NCI-H446 treated with DMSO at 0.1 percent for 48 hours (cell line): Measurements from ENCODE around the gene EXOC6B.
A peak's percentile ranks its signal among the peaks of the same experiment; 100 is the strongest.
"Not testable (repeated sequence)": the region's sequence is repeated elsewhere in the genome, so short reads cannot be mapped to it uniquely, and the experiment has no call there.

Source experiments
- DNase-seq: peaks from one replicate; lab custom pipeline; 2025; lab: John Stamatoyannopoulos, UW

Gene EXOC6B

DNA sequence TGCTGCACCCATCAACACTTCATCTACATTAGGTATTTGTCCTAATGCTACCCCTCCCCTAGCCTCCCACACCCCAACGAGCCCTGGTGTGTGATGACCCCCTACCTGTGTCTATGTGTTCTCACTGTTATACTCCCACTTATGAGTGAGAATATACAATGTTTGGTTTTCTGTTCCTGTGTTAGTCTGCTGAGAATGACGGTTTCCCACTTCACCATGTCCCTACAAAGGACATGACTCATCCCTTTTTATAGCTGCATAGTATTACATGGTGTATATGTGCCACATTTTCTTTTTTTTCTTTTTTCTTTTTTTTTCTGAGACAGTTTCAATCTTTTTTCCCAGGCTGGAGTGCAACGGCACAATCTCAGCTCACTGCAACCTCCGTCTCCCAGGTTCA lies 394.1 kb downstream of the EXOC6B start:
- no peak for DNase-seq

DNA sequence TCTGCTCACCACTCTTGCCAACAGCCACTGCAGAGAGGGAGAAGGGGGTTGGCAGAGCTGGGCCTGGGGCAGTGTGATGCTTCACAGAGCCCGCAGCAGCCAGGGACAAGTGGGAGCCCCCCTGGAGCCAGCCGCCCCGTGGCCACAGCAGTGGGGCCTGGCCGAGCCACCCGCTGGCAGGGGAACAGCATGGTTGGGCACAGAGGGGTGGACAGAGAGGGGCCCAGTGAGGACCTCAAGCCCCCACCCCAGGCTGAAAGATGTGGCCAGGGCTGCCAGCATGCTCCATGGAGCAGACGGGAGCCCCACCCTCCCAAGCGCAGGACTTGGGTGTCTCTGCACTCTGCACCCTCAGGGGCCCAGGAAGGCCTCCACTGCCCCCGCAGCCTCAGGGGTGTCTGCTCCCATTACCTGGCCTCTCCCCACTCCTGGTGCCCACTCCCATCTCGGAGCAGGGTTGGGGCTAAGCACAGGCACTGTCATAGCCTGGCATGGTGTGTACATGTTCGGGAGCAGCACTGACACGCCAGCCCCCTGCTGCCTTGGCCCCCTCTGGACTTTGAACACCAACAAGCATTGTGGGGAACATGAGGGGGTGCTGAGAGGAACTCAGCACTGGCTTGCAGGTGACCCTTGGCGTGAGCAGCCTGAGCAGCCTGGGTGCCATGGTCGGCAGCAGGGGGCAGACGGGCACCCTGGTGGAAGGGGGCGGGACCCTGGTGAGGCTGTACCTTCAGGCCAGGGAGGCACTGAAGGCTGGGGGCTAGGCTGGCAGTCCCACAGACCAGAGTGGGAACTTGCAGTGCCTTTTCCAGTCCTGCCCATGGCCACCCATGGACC lies 398.6 kb downstream of the EXOC6B start:
- no peak for DNase-seq

DNA sequence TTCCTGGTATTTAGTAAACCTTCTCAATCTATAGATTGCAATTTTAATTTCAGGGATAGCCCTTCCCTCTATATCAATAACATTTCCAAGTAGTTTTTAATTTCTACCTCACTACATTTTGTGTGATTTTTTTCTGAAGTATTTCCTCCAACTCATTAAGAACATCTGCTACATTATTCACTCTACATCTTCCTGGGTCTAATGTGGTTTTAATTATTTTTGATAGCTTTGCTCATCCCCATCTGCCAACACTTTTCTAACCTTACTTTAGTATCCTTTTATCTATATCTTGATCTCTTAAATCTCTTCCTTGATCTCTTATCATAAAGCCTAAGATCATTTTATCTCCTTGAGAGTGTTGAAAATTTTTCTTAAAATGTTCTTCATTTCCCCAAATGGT lies 399.8 kb downstream of the EXOC6B start:
- DNase-seq: no peak

DNA sequence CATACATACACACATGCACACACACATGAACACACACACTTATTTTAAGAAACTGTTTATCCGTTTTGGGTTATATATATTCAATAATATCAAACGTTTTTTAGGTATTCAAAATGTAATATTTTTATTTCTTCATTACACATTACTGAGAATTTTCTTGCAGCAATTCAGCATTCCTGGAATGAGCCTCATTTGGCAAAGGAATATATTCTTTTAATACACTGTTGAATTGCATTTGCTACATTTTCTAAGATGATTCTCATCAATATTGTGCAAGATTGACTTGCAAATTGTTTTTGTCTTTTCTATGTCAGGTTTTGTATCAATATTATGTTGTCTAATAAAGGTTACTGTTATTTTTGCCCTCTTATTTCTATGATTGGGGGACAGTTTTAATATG lies 402.1 kb downstream of the EXOC6B start:
- no peak for DNase-seq

DNA sequence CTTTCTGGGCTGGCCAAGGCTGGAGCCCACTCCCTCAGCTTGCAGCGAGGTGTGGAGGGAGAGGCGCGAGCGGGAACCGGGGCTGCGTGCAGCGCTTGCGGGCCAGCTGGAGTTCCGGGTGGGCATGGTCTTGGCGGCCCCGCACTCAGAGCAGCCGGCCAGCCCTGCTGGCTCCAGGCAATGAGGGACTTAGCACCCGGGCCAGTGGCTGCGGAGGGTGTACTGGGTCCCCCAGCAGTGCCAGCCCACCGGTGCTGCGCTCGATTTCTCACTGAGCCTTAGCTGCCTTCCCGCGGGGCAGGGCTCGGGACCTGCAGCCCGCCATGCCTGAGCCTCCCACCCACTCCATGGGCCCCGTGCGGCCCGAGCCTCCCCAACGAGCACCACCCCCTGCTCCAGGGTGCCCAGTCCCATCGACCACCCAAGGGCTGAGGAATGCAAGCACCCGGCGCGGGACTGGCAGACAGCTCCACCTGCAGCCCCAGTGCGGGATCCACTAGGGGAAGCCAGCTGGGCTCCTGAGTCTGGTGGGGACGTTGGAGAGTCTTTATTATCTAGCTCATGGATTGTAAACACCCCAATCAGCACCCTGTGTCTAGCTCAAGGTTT lies 404.0 kb downstream of the EXOC6B start:
- not testable (repeated sequence) for DNase-seq

DNA sequence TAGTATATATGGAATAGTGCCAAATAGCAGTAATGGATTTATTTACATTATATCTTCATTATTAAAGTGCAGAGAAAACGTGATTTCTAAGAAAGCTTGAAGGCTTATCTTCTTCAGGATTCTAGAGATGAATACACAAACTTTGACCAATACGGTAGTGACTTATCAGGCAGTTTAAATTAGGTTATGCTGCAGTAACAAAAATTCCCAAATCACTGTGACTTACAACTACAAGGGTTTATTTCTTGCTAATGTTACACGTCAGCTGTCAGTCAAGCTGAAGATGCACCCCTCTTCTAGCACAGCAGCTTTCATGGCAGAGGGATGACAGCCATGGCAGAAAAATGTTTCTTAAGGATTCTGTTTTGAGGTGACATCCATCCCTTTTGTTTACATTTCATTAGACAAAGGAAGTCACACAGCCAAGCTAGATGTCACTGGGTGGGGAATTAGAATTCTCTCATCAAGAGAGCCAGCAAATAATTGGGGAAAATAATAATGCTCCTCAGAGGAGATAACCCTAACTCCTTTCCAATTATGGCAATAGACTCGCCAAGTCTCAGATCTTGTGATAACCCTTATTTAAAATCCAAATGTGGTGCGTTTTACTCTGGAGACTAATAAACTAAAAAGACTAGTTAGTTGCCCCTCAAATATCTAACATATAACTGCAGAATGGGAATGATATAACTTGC lies 409.9 kb downstream of the EXOC6B start:
- DNase-seq: no peak

DNA sequence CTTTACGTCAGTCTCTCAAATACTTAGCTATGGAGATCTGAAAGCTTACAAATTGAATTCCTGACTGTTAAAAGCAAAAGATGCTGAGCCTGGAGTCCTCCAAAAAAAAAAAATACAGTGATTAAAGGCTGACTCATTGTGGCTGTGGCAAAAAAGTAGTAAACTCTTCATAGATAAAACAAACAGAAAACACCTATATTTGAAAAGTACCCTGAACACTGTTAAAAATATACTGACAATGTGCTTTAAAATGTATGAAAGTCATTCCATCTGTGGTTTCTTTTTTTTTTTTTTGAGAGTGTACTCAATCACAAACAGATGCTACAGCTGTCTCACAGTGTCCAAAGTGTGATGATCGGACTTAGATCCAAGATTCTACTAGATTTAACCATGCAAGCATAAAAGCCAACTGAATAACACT lies 410.6 kb downstream of the EXOC6B start:
- peak; percentile 20 for DNase-seq

DNA sequence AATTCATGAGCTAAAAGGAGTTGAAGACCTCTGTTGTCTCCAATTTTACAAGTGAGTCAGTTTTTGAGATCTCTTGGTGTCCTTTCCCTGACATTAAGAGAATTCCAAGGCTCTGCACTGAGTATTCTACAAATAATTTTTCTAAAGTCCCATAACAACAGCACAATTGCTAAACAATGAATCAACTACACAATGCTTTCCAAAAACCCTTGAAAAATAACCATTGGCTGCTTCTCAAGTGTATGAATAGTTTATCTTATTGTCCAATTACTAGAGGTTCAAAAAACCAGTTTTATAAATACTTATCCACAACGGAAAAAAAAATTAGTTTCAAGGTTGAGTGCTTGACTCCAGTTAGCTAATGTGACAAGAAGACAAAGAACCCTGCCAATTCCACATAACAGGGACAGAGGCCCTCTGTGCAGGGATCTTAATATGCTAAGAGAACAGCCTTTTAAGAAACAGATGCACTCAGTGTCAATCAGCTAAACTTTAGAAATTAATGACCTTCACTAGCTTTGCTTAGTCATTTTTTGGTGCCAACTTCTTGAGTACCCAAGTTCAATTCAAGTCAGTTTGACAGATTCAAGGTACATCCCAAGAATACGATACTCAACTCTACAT lies 411.6 kb downstream of the EXOC6B start:
- peak; percentile 11 for DNase-seq

DNA sequence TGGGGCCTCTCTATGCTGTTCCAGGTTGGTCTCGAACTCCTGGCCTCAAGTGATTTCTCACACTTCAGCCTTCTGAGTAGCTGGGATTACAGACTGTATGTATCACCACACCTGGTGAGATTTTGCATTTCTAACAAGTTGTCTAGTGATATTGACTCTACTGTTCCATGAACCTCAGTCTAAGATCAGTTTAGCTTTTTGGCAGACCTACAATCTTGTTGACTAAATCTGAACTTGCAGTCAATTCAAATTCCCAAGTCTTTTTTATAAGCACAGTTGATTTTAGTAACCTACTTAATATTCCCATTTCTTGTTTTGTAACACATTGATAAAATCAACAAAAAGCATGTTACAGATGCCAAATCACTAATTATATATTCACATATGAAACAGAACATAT lies 412.1 kb downstream of the EXOC6B start:
- DNase-seq: no peak

DNA sequence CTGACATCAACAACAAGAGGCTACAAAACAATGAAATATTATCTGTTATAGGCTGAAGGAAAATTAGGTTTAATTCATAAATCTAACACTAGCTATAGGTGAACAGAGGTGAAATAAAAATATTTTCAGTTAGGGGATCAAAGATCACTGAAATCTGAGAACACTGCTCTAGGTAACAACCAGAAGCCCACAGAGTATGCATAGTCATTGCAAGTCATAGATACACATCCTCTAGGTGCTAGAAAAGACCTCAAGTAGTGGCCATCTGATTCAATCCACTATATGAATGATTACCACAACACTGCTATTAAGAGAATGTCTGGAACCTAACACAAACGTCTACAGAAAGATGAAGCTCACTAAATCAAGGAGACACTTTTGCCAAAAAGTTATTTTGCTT lies 413.6 kb downstream of the EXOC6B start:
- no peak for DNase-seq

DNA sequence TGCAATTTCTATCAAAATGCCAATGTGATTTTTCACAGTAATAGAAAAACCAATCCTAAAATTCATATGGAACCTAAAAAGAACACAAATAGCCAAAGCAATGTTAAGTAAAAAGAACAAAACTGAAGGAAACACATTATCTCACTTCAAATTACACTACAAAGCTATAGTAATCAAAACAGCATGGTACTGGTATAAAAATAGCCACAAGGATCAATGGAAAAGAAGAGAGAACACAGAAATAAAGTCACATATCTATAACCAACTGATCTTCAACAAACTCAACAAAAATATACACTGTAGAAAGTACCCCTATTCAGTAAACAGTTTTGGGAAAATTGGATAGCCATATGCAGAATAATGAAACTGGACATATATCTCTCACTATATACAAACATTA lies 426.0 kb downstream of the EXOC6B start:
- DNase-seq: no peak

DNA sequence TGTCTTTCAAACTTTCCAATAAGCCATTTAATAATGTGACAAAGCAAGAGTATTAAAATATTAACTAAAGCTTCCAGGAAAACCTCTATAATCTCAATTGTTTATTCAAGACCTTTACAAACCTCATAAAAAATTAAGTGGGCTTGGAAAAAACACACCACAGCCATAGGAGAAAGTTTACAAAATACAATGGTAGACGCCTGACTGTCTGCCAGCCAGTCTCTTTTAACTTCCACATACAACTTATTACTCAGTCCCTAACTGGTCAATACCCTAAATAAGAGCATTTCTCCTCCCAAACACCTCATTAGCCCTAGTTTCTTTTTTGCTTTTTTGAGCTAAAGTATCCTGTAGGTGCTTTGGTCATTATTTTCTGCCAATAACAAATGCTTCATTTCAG lies 430.7 kb downstream of the EXOC6B start:
- DNase-seq: no peak

DNA sequence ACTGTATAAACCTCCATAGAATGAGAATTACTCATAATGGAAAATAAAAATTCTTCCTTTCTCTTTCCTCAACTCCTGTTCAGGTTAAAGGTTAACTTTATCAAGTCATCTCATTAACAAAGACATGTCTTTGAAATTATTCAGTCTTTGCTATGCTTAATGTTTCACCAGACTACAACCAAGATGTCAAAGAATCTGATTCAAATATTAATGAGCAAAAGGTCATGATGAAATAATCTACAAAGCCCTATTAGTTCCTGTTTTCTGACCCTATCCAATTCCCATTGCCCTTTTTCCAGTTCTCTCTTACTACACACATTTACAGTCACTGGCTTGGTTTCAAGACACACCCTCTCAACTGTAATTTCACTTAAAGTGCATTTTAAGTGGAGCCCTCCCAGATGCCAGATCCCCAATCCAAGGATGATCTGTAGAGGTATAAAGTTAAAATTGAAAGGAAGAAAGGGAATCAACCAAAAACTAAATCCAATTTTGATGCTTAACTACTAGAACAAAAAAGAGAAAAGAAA lies 431.2 kb downstream of the EXOC6B start:
- DNase-seq: no peak

DNA sequence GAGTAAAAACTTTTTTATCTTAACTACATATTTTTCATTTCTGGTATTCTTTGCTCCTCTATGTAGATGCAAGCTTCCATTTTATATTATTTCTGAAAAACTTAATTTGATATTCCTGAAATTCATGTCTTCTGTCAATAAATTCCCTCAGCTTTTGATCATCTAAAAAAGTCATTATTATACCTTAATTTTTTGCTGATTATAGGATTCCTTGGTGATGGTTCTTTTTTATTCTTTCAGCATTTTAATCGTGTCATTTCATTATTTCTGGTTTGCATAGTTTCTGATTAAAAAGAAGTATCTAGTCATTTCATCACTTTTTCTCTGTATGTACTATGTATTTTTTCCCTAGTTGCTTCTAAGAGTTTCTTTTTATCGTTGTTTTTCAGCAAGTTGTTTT lies 436.4 kb downstream of the EXOC6B start:
- DNase-seq: no peak

DNA sequence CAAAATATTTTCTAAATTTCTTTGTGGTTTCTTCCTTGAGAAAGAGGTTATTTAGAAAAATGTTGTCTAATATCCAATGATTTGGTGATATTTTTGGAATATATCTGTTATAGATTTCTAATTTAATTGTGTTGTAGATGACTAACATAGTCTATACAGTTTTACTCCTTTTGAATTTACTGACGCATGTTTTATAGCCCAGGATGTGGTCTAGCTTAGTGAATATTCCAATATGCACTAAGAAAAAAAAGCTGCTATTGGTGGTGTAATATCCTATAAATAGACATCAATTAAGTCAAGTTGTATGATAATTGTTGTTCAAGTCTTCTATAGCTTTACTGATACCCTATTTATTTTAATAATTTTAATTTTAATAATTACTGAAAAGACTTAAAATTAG lies 437.6 kb downstream of the EXOC6B start:
- no peak for DNase-seq

DNA sequence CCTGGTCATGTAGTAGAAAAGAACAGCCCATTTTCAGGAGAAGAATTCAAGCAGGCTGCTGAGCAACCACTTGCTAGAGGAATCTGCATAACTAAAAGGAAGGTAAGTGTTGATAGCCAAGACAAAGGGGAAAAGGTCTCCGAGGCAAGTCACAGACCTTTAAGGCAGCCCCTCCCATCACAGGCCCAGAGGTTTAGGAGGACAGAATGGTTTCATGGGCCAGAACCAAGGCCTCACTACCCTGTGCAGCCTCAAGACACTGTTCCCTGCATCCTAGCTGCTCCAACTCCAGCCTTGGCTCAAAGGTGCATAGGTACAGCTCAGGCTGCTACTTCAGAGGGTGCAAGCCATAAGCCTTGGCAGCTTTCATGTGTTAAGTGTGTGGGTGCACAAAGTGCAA lies 439.5 kb downstream of the EXOC6B start:
- no peak for DNase-seq

DNA sequence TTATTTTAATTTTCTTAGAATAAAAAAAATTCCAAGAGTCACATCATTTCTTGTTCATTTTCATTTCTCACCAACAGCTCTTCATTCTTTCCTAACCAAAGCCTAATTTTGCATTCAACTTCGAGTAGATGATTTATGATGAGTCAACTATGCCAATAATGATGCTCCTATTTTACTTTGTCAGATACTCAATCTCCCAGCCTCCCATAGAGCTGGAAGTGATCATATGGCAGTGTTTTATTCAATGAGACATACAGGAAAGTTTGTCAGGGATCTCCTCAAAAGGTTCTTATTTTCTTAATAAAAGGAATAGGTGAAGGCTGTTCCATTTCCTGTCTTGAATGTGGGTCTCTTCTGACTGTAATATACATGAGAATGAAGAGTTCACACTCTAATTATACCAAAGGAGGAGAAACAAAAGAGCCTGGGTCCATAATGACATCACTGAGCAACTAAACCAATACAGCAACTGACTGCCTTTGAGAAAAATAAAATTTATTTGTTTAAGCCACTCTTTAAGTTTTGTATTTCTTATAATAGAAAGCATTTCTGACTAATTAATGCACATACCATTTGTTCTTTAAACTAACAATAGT lies 447.0 kb downstream of the EXOC6B start:
- DNase-seq: no peak

DNA sequence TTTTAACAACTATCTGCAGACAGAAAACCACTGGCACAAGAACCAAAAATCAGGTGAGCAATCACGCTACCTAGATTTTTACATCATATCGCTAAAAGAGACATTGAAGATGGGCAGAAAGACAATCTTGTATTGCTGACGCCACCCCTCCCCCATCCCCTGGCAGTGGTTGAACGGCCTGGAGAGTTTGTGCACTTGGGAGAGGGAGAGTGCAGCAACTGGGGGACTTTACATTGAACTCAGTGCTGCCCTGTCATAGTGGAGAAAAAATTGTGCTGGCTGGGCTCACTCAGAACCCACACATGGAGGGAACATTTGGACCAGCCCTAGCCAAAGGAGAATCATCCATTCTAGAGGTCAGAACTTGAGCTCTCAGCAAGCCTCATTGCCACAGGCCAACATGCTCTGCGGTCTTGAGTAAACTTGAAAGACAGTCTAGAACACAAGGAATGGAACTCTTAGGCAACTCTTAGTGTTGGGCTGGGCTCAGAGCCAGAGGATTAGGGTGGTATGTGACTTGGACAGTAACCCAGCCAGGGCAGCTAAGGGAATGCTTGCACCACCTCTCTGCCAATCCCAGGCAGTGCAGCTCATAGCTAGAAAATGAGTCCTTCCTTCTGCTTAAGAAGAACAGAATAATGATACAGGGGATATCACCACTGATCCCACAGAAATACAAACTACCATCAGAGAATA lies 458.2 kb downstream of the EXOC6B start:
- DNase-seq: peak; percentile 39

DNA sequence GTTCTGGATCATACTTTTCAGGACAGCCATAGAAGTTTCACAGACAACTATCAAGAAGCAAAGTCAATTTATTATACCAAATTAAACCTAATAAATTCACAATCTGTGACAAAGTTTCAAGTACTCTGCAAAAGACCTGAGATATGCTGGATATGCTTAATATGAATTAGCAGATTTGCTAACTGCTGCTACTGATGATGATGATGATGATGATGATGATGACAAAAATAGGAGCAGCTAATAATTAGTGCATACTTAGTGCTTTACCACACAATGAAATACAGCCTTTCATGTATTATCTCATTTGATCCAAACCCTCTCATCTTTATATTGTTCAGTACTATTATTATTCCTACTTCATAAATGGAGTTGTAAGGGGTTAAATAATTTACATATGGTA lies 462.4 kb downstream of the EXOC6B start:
- no peak for DNase-seq

DNA sequence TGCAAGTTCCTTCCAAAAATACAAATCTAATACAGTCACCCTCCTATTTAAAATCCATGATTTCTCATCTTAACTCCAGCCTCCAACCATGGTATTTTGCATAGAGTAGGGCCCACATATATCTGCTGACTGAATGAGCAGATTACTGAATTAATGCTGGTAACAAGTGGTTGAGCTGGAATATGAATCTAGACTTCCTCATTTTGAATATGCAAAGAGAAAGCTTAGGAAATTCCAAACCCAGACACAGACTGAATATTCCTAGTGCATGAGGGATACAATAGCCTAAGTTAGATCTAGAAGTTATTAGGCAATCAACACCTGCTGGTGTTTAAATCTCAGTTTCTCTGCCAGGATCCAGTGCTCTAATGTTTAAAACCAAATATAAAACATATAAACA lies 463.1 kb downstream of the EXOC6B start:
- no peak for DNase-seq

DNA sequence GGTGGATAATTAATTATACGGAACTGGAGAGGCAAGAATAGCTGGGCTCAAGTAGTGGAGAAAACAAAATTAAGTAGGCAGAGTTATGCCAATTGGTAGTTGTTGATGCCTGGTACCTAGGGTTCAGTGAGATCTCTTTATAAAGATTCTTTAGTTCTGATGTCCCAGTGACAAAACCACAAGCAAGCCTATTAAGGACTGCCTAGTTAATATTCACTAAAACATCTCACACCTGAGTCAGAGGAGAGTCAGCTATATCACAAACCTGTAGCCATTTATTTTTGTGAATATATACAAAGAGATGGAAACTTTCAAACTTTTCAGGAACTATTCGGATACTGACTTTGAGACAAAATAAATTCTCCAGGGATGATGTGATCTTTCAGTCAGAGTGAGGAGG lies 464.3 kb downstream of the EXOC6B start:
- no peak for DNase-seq
